GM12892 (cell line): ENCODE data around the gene PRCC.

Experiments
- POLR2A ChIP-seq: IDR thresholded peaks from 2 replicates; pipeline ENCODE4 v1.6.1; 2011; ENCODE audit warnings: low read depth, low read length, control low read depth
- POLR2AphosphoS5 ChIP-seq: IDR thresholded peaks from 2 replicates; pipeline ENCODE4 v1.6.1; 2011; ENCODE audit warnings: low read depth, low read length, control low read depth
- TAF1 ChIP-seq: IDR thresholded peaks from 2 replicates; pipeline ENCODE4 v1.6.1; 2011; ENCODE audit warnings: low read depth, mild to moderate bottlenecking, control low read depth, low read length, borderline replicate concordance

- no peak for TF ChIP-seq POLR2AphosphoS5
- no peak for TF ChIP-seq POLR2A
- no peak for TF ChIP-seq TAF1
Observed at GRCh38 chr1:156741481-156741983, 25.8 kb upstream of the PRCC start.
